Measurements from ENCODE around the gene TMEM170B.

Gene TMEM170B

DNA sequence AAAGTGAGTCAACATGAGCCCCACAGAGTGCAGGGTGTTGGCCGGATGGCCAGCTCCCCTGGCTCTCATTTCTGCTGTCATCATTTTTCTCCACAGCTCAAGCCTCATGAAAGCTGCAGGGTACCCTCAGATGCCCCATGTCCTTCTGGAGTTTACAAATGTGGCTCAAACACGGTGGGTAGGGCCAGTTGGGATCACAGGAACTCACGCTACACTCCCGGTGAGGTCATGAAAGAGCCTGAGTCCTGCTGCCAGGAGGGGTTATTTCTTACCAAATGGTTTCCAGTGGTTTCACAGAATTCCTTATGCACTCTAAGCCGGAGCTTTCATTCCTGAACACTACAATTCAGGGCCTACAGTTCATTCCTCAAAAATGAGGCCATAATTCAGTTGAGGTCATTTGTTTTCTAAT lies 78.7 kb downstream of the TMEM170B start:
- no peak for DNase-seq (ENCODE audit: low read depth)

DNA sequence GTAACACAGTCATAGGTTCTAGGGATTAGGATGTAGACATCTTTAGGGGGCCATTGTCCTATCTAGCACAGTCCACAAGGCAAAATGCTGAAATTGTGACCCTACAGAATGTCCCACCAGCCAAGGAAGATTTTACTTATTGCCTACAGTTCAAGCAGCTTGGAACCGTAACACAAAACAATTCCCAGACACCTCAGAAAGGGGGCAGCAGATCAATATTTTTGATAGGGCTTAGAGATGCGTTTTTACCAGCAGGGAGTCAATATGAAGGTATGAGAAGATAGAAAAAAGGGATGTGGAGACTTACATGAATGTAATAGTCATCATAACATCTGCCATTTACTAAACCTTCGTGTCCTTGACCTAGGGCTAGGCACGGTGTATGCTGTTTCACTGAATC lies 81.0 kb downstream of the TMEM170B start:
- no peak for DNase-seq (ENCODE audit: low read depth)

DNA sequence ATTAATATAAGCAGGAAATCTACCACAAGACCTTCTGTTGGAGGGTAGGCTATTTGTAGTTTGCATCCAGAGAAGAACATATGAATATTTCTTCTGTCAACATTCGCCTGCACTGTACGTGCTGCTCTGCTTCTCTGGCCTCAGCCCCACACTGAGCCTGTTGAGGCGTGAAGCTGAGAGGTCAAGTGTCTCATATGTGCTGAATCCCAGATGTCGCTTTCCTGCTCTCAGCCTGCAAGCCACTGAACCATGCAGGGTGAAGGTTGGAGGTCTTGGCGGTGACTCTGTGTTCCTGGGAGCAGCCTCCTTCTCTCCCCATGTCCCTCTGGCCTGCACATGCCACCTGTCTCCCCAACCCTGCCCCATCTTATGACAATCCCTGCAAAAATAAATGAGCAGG lies 83.6 kb downstream of the TMEM170B start:
- DNase-seq (ENCODE audit: low read depth): no peak

DNA sequence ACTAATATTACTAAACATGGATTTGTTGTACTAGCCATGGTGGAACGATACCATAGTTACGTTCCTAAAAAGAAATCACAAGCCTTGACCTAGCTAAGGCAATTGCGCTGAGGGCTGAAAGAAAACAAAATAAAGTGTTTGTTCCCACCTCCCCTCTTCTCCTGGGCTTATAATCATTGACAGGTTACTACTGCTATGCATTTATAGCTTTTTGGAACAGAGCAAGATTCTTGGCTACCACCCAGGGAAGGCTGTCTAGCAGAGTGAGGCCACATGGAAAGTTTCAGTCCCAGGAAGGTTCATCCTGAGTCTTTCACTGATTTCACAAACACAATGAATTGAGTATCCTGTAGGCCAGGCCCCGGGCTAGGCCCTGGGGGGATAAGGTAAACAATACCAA lies 84.6 kb downstream of the TMEM170B start:
- no peak for DNase-seq (ENCODE audit: low read depth)

DNA sequence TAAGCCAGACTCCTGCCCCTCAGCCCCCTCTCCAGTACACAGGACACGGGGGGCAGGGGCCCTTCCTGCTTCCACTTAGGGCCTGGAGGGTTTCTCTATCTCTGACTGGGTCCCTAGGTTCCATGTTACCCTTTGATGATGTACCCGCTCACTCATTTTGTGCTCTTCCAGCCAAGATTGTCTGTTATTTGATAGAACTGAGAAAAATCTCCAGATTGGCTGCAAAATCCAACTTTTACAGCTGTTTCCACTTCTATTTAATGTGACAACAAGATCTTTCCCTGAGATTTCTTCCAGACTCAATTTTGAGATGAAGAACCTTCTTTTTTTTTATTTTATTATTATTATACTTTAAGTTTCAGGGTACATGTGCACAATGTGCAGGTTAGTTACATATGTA lies 85.7 kb downstream of the TMEM170B start:
- no peak for DNase-seq (ENCODE audit: low read depth)

DNA sequence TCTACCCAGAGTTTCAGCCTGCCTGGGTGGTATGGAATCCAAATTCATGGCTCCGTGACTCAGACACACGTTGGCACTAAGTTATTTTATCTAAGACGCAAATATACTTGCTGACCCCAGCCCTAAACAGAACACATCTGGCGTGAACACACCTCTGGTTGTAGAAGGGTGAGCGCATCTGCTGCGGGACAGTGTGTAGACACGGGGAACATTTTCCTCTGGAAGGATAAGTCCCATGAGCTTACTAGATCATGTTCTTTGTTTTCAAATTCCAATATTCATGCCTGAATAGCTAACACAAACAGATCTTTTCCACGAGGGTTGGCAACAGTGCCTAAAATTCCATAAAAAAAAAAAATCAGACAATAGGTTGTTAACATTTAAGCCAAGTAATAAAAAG lies 87.8 kb downstream of the TMEM170B start:
- no peak for DNase-seq (ENCODE audit: low read depth)

DNA sequence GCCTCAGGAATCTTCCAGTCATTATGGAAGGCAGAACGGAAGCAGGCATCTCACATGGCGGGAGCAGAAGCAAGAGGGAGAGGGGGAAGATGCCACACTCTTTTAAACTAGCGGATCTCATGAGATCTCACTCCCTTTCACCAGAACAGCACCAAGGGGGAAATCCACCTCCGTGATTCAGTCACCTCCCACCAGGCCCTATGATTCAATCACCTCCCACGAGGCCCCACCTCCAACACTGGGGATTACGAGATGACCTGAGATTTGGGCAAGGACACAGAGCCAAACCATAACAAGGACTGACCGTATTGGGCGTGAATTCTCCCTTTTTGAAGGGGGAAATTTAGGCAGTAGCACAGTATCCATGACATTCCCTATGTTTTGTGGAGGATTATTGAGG lies 88.8 kb downstream of the TMEM170B start:
- no peak for DNase-seq (ENCODE audit: low read depth)

DNA sequence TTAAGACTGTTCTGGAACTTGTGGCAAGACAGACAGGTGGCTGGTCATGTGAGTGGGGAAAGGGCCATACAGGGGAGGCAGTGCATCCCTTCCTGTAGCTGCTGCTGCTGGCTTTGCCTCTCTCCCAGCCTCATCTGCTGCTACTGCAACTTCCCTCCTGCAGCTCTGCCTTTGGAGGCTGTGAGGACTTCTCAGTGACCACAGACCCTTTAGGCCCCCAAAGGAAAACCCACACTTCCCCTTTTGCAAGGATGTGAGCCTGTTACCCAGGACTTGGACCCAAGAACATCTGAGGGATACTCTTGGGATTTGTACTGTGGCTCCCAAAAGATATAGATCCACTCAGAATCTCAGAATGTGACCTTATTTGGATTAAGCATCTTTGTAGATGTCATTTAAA lies 91.0 kb downstream of the TMEM170B start:
- DNase-seq (ENCODE audit: low read depth): no peak

DNA sequence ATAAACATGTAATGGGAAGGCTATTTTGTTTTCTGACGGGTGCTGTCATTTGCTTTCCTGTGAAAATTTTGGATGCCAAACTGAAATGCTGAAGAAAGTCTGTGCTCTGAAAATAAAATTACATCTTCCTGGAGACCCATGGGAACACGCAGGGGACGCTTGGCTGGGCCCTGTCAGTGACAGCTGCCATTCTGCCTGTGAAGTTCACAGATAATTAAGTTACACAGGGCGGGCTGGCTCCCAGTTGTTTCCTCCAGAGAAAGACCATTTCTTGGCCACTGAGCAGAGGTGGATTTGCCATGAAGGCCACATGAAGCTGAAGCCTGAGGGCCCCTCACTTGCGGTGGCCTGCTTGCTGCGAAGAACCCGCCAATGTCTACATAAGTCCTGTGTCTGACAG lies 93.5 kb downstream of the TMEM170B start:
- no peak for DNase-seq (ENCODE audit: low read depth)

DNA sequence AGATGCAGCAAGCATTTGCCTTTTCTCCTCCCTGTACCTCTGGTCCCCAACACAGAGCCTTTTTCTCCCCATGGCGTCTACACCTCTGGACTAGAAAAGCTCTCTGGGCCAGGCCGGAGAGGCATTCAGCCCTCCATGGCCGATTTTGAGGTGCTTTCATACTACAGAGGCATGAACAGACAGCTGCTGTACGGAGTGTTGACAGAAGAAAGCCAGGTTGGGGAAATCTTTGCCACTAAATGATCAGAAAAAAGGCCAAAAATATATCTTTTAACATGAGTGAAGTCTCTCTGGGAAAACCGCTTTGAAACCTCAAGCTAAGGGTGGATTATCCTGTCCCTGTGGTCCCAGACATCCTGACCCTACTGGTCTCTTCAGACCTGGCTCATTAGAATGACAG lies 94.0 kb downstream of the TMEM170B start:
- no peak for DNase-seq (ENCODE audit: low read depth)

DNA sequence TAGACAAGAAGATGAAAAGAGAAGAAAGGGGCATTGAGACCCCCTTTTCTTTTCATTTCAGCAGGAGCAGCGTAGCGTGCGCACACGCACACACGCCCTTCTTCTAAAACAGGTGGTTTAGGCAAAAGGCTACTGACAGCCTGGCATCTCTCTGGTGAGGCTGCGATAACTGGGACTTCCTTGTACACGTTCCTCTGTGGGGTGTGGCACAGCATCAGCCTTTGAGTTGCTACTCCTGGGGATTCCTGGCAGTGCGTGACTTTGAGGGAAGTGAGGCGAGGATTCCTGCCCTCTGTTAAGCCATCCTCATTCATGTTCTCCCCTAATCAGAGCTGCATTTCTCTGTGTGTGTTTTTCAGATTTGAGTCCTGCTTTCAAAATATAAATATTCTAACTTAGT lies 94.7 kb downstream of the TMEM170B start:
- DNase-seq (ENCODE audit: low read depth): no peak

DNA sequence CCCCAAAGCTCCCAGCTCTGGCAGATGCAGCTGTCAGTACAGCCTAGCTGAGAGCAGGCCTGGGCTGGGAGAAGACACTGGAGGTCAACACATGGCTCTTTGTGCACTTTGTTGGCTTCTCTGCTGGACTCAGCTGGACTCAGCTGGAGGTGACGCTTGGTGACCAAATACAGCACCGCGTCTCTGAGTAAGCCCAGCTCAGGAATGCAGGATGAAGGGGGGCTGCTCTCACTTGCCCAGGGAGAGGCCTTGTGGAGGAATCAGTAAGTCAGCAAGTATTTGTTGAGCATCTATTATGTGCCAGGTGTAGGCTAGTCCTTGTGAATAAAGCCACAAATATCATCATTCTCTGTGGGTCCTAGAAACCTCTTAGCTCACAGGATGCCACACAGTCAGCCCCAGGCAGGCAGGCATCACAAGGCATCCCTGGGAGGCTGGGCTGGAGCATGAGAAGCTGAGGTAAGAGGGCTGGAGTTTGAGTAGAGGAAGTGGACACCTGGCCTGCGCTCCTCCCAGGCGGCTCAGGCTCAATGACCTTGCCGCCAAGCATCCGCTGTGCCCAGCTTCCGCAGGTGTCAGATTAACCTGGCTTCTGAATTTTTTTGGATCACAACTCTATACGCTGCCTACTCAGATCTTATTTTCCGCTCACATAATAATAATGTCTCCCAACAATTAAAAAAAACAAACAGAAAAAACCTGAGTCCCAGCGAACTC lies 95.4 kb downstream of the TMEM170B start:
- DNase-seq (ENCODE audit: low read depth): no peak
